Astrocyte of the cerebellum (primary cell): ENCODE data around the gene RAB3GAP2.
"Not testable (repeated sequence)": the region's sequence is repeated elsewhere in the genome, so short reads cannot be mapped to it uniquely, and the experiment has no call there.

Experiments used
- DNase-seq: peaks from one replicate; pipeline ENCODE4 v3.0.0-alpha.2; 2011; ENCODE audit warnings: low read depth
- H3K4me3 ChIP-seq: 2 replicates; pipeline ENCODE4 v1.5.1; 2011; ENCODE audit warnings: mild to moderate bottlenecking, low read depth, low read length, moderate library complexity
- in situ Hi-C: cut with HindIII; loops from 2 replicates; pipeline ENCODE4 v1.10.0; 2017; ENCODE audit warnings: low sequenced_read_pairs
- TF ChIP-seq, protein P1 (sequence below): IDR thresholded peaks from 2 replicates; pipeline ENCODE4 v1.5.1; 2012; ENCODE audit warnings: low read length, low read depth, moderate library complexity, mild to moderate bottlenecking; ENCODE audit errors: missing control alignments

The RAB3GAP2 gene

DNA sequence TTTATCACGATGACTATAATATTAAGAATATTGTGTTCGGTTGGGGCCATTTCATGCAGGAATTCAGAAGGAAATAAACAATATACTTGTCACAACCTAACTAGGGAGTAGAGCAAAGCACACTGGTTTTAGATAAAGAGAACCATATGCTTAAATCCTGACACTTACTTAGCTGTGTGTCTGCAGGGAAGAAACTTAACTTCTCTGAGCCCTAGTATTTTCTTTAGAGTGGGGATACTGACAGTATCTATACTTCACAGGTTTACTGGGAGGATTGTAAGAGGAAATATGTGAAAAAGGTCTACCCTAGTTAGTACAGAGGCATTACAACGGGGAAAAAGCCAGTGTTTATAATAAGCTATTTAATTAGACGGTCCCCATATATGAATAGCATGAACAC is 105.4 kb downstream of the RAB3GAP2 start:
- TF ChIP-seq, protein P1, sequence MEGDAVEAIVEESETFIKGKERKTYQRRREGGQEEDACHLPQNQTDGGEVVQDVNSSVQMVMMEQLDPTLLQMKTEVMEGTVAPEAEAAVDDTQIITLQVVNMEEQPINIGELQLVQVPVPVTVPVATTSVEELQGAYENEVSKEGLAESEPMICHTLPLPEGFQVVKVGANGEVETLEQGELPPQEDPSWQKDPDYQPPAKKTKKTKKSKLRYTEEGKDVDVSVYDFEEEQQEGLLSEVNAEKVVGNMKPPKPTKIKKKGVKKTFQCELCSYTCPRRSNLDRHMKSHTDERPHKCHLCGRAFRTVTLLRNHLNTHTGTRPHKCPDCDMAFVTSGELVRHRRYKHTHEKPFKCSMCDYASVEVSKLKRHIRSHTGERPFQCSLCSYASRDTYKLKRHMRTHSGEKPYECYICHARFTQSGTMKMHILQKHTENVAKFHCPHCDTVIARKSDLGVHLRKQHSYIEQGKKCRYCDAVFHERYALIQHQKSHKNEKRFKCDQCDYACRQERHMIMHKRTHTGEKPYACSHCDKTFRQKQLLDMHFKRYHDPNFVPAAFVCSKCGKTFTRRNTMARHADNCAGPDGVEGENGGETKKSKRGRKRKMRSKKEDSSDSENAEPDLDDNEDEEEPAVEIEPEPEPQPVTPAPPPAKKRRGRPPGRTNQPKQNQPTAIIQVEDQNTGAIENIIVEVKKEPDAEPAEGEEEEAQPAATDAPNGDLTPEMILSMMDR: no peak
- DNase-seq: no peak
- in situ Hi-C loops: no loop called here
- no peak overlapping the region for H3K4me3 ChIP-seq

GRCh38 chr1:220164517-220164916 is 107.7 kb downstream of the RAB3GAP2 start:
- TF ChIP-seq, protein P1: no peak
- no peak for DNase-seq
- in situ Hi-C loops: no loop called here
- no peak overlapping the region for H3K4me3 ChIP-seq

GRCh38 chr1:220164116-220164515 is 108.1 kb downstream of the RAB3GAP2 start:
- in situ Hi-C loops: no loop called here
- no peak for DNase-seq
- H3K4me3 ChIP-seq: no peak overlapping the region
- TF ChIP-seq, protein P1: no peak

GRCh38 chr1:220160027-220160426 is 112.2 kb downstream of the RAB3GAP2 start:
- TF ChIP-seq, protein P1: no peak
- no peak for DNase-seq
- in situ Hi-C loops: no loop called here
- no peak overlapping the region for H3K4me3 ChIP-seq

DNA sequence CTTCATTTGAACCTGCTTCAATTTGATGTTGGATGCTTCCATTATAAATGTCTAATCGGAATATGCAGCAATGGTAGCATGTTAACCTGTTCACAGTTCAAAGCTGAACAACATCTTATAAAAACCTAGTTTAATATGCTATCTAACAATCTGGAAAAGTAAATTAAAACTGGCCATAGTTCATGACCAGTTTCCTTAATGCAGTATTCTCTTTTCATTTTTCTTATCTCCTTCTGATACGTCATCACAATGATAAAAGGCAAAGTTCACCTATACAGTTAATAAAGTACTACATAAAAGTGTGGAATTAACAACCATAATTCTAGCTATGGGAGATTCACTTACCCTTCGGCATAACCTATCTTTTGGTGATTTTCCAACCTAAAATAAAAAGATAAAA is 113.2 kb downstream of the RAB3GAP2 start:
- DNase-seq: no peak
- H3K4me3 ChIP-seq: no peak overlapping the region
- TF ChIP-seq, protein P1: no peak
- in situ Hi-C loops: no loop called here

- DNase-seq, in situ Hi-C loops, H3K4me3 ChIP-seq: not testable (repeated sequence)
These were observed 113.7 kb downstream of the RAB3GAP2 start for GRCh38 chr1:220158530-220158929.

GRCh38 chr1:220157738-220158137 is 114.5 kb downstream of the RAB3GAP2 start:
- in situ Hi-C loops: no loop called here
- no peak for DNase-seq
- H3K4me3 ChIP-seq: no peak overlapping the region
- TF ChIP-seq, protein P1: no peak
